GM21619 (cell line): Measurements from ENCODE around the gene FBXO48.
"Not testable (repeated sequence)": the region's sequence is repeated elsewhere in the genome, so short reads cannot be mapped to it uniquely, and the experiment has no call there.

Experiments
- ATAC-seq: cut with Tn5 transposase; IDR thresholded peaks from one replicate; pipeline ENCODE4 v1.9.1; 2021; ENCODE audit not compliant: unreplicated experiment

The FBXO48 gene

GRCh38 chr2:68467077-68467960 is at the start of gene FBXO48, which contains the start of gene APLF:
Gene FBXO48 (minus strand): TSS chr2:68467294. CDS start chr2:68465145, 2,149 bp downstream.
Gene APLF (plus strand): TSS chr2:68467585. CDS start chr2:68467732, 147 bp downstream.
- peak; percentile 95 for ATAC-seq

- ATAC-seq, result no peak
Observed at GRCh38 chr2:68516051-68516955, 49.2 kb upstream of the FBXO48 start.

DNA sequence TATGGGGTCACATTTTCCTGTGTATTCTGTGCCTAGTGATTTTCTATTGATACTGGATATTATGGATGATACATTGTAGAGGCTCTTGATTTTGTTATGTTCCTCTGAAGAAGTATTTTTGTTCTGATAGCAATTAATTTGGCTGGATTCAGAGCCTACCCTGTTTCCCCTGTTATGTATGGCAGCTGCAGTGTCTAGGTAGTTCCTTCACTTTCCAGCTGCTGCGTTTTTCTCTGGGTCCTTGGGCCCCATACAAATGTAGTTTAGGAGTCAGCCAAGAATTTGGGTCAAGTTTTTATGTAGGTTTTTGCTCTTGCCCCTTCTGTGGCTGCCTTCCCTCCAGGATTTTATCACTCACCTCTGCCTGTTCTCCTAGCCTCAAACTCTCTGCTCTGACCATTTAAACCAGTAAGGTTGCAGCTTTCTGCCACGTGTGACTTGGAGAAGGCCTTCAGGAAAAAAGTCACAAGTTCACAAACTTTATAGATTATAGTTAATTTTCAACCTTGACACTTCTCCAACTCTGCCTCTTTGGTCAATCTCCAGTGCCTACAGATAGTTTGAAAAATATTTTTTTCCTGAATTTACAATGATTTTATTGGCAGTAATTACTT is 47.3 kb upstream of the FBXO48 start:
- ATAC-seq, result no peak

GRCh38 chr2:68512966-68513365 is 45.9 kb upstream of the FBXO48 start:
- ATAC-seq, result no peak

DNA sequence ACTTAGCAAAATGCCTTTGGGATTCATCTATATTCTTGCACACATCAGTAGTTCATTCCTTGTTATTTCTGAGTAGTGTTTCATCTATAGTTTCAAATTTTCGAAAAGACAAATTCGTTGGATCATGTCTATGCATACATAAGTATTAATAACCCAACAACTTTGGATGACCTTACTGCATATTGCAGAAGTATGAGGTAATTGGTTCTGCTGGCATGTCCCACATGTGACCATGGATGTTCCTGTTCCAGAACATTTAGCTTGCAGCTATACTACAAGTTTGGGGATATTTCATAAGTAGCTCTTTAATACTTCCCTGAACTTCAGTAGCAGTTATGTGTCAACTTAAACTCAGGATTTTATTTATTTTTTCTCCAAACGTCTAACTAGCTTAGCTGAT is 45.2 kb upstream of the FBXO48 start:
- no peak for ATAC-seq

DNA sequence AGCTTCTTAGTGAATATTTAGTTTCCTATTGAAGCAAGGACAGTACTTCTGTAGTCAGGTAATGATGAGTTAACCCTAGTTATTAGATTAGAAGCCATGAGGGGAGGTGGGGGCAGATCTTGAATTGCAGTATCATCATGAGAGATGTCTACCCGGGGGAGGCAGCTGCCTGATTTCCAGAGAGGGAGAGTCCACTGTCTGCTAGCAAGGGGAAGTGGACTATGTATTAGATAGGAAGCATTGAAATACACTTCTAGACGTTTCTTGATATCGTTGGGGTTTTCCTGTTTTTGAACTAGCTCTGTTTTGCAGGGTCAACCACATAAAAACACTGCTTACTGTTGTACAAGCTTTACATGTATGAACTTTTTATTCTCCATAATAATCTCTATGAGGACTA is 39.1 kb upstream of the FBXO48 start:
- no peak for ATAC-seq

DNA sequence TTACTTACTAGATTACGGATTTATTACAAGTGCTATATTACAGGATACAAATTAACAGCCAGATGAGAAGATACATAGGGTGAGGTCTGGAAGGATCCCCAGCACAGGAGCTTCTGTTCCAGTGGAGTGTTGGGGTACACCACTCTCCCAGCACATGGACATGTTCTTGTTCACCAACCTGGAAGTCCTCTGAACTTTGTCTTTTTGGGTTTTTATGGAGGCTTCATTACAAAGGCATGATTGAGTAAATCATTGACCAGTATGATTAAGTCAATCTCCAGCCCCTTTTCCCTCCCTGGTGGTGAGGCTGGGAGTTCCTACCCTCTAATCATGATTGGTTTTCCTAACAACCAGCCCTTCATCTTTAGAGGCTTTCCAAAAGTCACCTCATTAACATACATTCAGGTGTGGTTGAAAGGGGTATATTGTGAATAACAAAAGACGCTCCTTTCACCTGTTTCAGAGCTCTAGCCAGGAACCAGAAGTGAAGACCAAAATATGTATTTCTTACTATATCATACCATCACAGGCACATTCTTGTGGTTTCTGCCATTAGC is 38.6 kb upstream of the FBXO48 start:
- no peak for ATAC-seq

GRCh38 chr2:68501768-68502167 is 34.7 kb upstream of the FBXO48 start:
- ATAC-seq, result no peak

- no peak for ATAC-seq
Observed at GRCh38 chr2:68500649-68501048, 33.6 kb upstream of the FBXO48 start.

- ATAC-seq, result no peak
Observed at GRCh38 chr2:68499133-68499532, 32.0 kb upstream of the FBXO48 start.

GRCh38 chr2:68491582-68491981 is 24.5 kb upstream of the FBXO48 start:
- no peak for ATAC-seq

GRCh38 chr2:68489282-68489681 is 22.2 kb upstream of the FBXO48 start:
- no peak for ATAC-seq

- ATAC-seq, result not testable (repeated sequence)
Observed at GRCh38 chr2:68488605-68489004, 21.5 kb upstream of the FBXO48 start.

DNA sequence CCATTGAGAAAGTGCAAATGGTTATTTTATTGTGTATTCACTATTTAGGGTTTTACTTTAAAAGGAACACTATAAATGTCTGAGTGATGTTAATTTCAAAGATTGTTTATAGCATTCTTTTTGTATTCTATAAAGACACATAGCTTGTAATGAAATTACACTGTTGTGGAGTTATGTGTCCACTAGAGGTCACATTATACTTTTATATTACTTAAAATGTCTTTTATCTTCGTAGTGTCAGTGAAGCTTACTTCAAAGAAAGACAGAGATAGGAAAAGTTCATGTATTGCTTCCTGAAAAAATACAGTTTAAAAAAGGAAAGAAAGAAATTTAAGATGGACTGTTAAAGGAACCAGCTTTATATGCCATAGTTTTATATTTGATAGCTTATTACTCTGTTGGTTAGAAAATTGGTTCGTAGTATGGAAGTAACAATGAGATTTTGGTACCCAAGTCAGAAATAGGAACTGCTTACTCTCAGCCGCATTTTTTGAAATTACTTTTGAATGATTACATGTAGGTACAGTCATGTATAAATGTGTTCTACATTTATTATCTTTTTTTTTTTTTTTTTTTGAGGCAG is 20.8 kb upstream of the FBXO48 start:
- ATAC-seq, result no peak

DNA sequence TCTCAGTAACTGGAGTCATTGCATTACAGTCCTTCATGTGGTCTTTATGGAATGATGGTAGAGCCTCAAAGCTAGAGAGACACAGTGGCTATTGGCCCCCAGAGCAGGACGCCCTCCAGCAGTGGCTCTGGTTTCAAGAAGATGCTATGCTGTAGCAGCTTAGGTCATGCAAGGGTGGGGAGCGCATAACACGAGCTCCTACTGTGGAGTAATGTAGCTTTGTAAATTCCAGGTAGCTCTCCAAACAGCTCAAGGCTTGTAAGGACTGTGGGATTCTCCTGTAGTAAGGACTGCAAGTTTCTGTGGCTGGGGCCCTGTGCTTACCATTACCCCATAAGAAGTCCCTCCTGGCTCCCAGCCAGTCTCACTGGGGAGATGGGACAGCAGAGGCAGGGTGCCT is 15.9 kb upstream of the FBXO48 start:
- no peak for ATAC-seq

DNA sequence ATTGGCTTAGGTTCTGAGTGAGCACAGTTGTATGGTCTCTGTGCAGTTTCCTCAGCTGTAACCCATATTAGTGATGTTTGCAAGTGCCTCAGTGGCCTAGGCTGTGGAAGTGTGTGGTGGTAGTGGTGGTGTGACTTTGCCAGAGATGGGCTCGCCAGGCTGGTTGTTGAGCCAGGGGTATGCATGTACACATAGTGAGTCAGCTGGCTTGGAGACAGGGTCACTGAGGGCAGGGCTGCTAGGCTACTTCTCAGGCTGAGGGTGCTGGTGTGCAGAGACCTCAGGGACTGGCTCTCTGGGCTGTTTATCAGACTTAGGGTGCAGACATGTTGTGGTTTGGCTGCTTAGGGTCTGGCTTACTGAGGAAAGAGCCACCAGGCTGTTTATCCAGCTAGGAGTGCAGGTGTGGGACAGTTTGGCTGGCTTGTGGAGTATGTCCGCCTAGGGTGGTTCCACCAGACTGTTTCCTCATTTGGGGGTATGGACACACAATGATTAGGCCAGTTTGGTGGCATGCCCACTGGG is 15.3 kb upstream of the FBXO48 start:
- ATAC-seq, result no peak

DNA sequence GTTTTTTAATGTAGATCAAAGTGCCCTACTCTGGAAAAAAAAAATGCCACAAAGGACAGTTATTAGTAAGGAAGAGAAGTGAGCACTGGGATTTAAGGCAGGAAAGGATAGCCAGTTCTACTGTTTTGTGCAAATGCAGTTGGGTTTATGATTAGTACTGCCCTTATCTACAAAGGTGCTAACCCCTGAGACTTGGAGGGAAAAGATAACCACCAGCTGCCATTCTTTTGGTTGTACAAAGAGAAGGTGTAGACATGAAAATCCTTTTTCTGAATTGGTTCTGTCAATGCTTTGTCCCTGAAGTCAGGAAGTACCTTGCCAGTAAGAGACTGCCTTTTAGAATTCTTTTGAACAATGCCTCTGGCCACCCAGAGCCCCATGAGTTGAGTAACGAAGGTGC is 11.6 kb upstream of the FBXO48 start:
- ATAC-seq, result no peak

GRCh38 chr2:68476454-68476853 is 9.4 kb upstream of the FBXO48 start:
- ATAC-seq, result no peak

DNA sequence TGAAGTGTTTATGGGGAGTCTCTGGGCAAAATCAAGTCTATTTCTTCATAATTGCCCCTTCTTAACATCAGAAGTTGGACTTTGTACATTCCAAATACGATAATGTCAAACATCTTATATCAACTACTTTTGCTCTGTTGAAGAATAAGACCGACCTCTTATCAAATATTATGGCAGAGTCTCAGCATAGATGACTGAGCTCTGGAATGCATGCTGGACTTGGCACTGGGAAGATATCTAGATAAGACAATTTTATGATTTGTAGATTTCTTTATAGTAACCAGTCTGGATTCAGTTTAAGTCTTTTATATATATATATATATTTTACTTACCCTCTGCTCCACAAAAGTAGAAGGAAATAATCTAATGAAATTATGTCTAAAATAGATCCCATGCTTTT is 8.5 kb upstream of the FBXO48 start:
- no peak for ATAC-seq

GRCh38 chr2:68475110-68475509 is 8.0 kb upstream of the FBXO48 start:
- ATAC-seq, result no peak
